Endothelial cell of umbilical vein (primary cell): Measurements from ENCODE around the gene ENTR1. TPM values are rescaled to one million over a fixed set of nuclear protein-coding genes. Genes with fewer than 3 reads are reported as not detected.

Source experiments
- BruUV-seq: library from RNA; stranded (reverse); fragments of 400-500 nt; replicated peaks from 2 replicates; lab custom pipeline; 2021; lab: Mats Ljungman, UMichigan
- CTCF ChIA-PET: fragments of 300-600, 350-600 bp; sonication (Branson Sonifier 250); formaldehyde crosslinking; loops from one replicate; lab custom pipeline; 2021; ENCODE audit warnings: antibody characterized with exemption, inconsistent platforms; lab: Charles Lee
- POLR2A ChIA-PET: fragments of 300-600, 350-600 bp; sonication (Branson Sonifier 250); formaldehyde crosslinking; loops from one replicate; lab custom pipeline; 2021; ENCODE audit warnings: antibody characterized with exemption, inconsistent platforms; lab: Charles Lee
- DNase-seq: peaks from one replicate; pipeline ENCODE4 v3.0.0-alpha.2; 2011; ENCODE audit warnings: low read depth, low spot score
- FAIRE-seq: peaks from 2 replicates; lab custom pipeline; 2011; peaks lifted over from hg19 to GRCh38; lab: Jason Lieb, UNC
- H2AFZ ChIP-seq: 2 replicates; pipeline ENCODE4 v1.6.0; 2012; ENCODE audit warnings: low read depth, low read length, control low read depth, inconsistent platforms
- H3K27ac ChIP-seq: 2 replicates; pipeline ENCODE4 v1.5.1; 2011; ENCODE audit warnings: low read depth, mild to moderate bottlenecking, control low read depth, low read length, moderate library complexity; ENCODE audit not compliant: insufficient read depth
- H3K27me3 ChIP-seq, 2 experiments: 2 replicates each; pipeline versions ENCODE4 v1.6.0 to v1.6.1; 2011; ENCODE audit warnings: low read length in 2 of 2, mixed read lengths in 1 of 2; ENCODE audit not compliant: control insufficient read depth in 2 of 2, insufficient read depth in 2 of 2
- H3K36me3 ChIP-seq, 2 experiments: 2 replicates in 1 of 2; 3 replicates in 1 of 2; pipeline ENCODE4 v1.5.1; 2011; ENCODE audit warnings: low read length in 2 of 2, mild to moderate bottlenecking in 1 of 2, moderate library complexity in 1 of 2; ENCODE audit not compliant: control insufficient read depth in 2 of 2, insufficient read depth in 2 of 2; ENCODE audit errors: extremely low read depth in 1 of 2
- H3K4me1 ChIP-seq: 3 replicates; pipeline ENCODE4 v1.5.1; 2011; ENCODE audit warnings: mild to moderate bottlenecking, low read length; ENCODE audit not compliant: control insufficient read depth, insufficient read depth; ENCODE audit errors: extremely low read depth
- H3K4me2 ChIP-seq: 2 replicates; pipeline ENCODE4 v1.6.1; 2011; ENCODE audit warnings: low read length, control low read depth, mixed read lengths; ENCODE audit not compliant: insufficient read depth
- H3K4me3 ChIP-seq, 3 experiments: fragments of 200-600 bp in 1 of 3; sonication (generic), shearing (Covaris generic) in 1 of 3; replicated peaks in 1 of 3; 2 replicates each; pipeline ENCODE4 v1.5.1; 2011 to 2016; ENCODE audit warnings: control low read depth in 3 of 3, low read length in 3 of 3, mild to moderate bottlenecking in 2 of 3, inconsistent platforms in 1 of 3, low read depth in 1 of 3, moderate library complexity in 1 of 3; ENCODE audit not compliant: insufficient read depth in 1 of 3
- H3K79me2 ChIP-seq: 2 replicates; pipeline ENCODE4 v1.6.0; 2012; ENCODE audit warnings: low read length, inconsistent platforms; ENCODE audit not compliant: control insufficient read depth, insufficient read depth
- H3K9ac ChIP-seq: replicated peaks from 2 replicates; pipeline ENCODE3; 2011; ENCODE audit warnings: low read length, control low read depth; ENCODE audit not compliant: insufficient read depth; ENCODE audit errors: extremely low read depth
- H3K9me1 ChIP-seq: replicated peaks from 3 replicates; pipeline ENCODE4 v1.6.0; 2011; ENCODE audit warnings: mild to moderate bottlenecking, low read length; ENCODE audit not compliant: control insufficient read depth, insufficient read depth; ENCODE audit errors: extremely low read depth
- H3K9me3 ChIP-seq: replicated peaks from 2 replicates; pipeline ENCODE4 v1.5.1; 2012; ENCODE audit warnings: low read length, inconsistent platforms; ENCODE audit not compliant: control insufficient read depth, insufficient read depth
- H4K20me1 ChIP-seq: replicated peaks from 2 replicates; pipeline ENCODE3; 2011; ENCODE audit warnings: mild to moderate bottlenecking, low read length; ENCODE audit not compliant: control insufficient read depth, insufficient read depth; ENCODE audit errors: extremely low read depth
- EZH2 ChIP-seq: IDR thresholded peaks from 2 replicates; pipeline ENCODE4 v1.6.1; 2012; ENCODE audit warnings: borderline replicate concordance, low read depth, mild to moderate bottlenecking, moderate library complexity, low read length, inconsistent platforms; ENCODE audit not compliant: severe bottlenecking
- FOS ChIP-seq: IDR thresholded peaks from 2 replicates; pipeline ENCODE4 v1.6.1; 2011; ENCODE audit warnings: mild to moderate bottlenecking, low read length, moderate library complexity, borderline replicate concordance; ENCODE audit not compliant: insufficient read depth
- GATA2 ChIP-seq: IDR thresholded peaks from 2 replicates; pipeline ENCODE4 v1.7.0; 2011; ENCODE audit warnings: low read depth, mild to moderate bottlenecking, moderate library complexity, mixed read lengths, low read length; ENCODE audit not compliant: insufficient read length, insufficient read depth
- JUN ChIP-seq: IDR thresholded peaks from 2 replicates; pipeline ENCODE4 v1.6.1; 2011; ENCODE audit warnings: borderline replicate concordance, low read depth; ENCODE audit not compliant: insufficient read length, insufficient read depth
- MYC ChIP-seq: IDR thresholded peaks from one replicate; pipeline ENCODE4 v1.6.1; 2011; ENCODE audit warnings: mild to moderate bottlenecking, low read depth, low read length
- POLR2A ChIP-seq: IDR thresholded peaks from 2 replicates; pipeline ENCODE4 v1.6.1; 2012; ENCODE audit warnings: low read depth, mild to moderate bottlenecking, control low read depth, low read length
- POLR2AphosphoS5 ChIP-seq: IDR thresholded peaks from 2 replicates; pipeline ENCODE4 v1.6.1; 2012; ENCODE audit warnings: low read depth, mild to moderate bottlenecking, control low read depth, low read length, moderate library complexity; ENCODE audit not compliant: insufficient read depth
- dilution Hi-C: fragments of 300-500 bp; cut with MboI; formaldehyde crosslinking; loops from one replicate; pipeline ENCODE4 v1.15.0; 2019; ENCODE audit warnings: low sequenced_read_pairs; ENCODE audit not compliant: extremely low pct_ligation_motif_present
- intact Hi-C: fragments of 100-400 bp; cut with micrococcal nuclease; formaldehyde crosslinking; loops from one replicate; pipeline ENCODE4 v1.10.0; 2022
- polyA plus RNA-seq, 4 experiments: library from polyadenylated mRNA; depleted of rRNA in 3 of 4; stranded (reverse) in 3 of 4; unstranded in 1 of 4; fragments of >200 nt; gene quantifications; 2 replicates each; pipeline versions ENCODE4 v1.2.1 to v1.2.3, GENCODE V29; 2011 to 2012; ENCODE audit warnings: missing spikeins in 1 of 4
- total RNA-seq: library from RNA; stranded (reverse); gene quantifications from 2 replicates; pipeline ENCODE4 v1.2.3, GENCODE V29; 2021
- TF ChIP-seq, protein P1 (sequence below): IDR thresholded peaks from 2 replicates; pipeline ENCODE4 v1.6.1; 2011; ENCODE audit not compliant: insufficient read depth, insufficient read length
- TF ChIP-seq, protein P2 (sequence below), 2 donors: IDR thresholded peaks; 1 replicate in 1 of 2; 2 replicates in 1 of 2; pipeline ENCODE4 v1.5.1; 2011; ENCODE audit warnings: low read length in 2 of 2, mild to moderate bottlenecking in 2 of 2, moderate library complexity in 2 of 2, control low read depth in 1 of 2, inconsistent platforms in 1 of 2, low read depth in 1 of 2; ENCODE audit not compliant: insufficient read depth in 1 of 2; ENCODE audit errors: extremely low read depth in 1 of 2

The ENTR1 gene
- total and polyA plus RNA-seq, 2 donors (not counting 3 experiments of a cell fraction or from before 2014, with no cell fraction given) = 36.0 to 61.6 TPM

DNA sequence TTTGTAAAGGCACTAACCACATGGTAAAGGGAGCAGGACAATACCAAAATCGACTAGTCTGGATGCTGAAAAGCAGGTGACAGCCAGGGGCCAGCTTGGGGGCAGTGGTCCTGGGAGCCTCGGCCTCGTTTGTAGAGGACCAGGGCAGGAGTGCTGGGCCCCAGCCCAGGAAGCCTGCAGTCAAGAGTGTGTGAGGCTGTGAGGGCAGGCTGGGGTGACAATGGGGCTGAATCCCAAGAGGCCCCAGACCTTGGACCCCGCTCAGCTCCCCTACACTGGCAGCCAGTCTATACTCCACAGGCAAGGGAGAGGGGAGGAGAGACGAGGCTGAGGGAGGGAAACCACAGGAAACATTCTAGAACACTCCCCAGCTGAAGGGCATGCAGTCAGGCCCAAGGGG is 31.9 kb upstream of the ENTR1 start:
- dilution Hi-C loops = no loop called here
- Histone ChIP-seq H3K27me3 (no peaks in the 10 kb centered on the region), H4K20me1 (no peaks in the 10 kb centered on the region), H3K9ac (no peak overlapping the region), H3K27ac (no peak overlapping the region), H3K9me3 (no peaks in the 10 kb centered on the region), H3K36me3 (peaks cover 12 to 49% of the 10 kb centered on the region in 2 experiments), H3K4me2 (no peak overlapping the region), H3K4me1 (peaks cover 10% of the 10 kb centered on the region), H3K4me3 (no peak overlapping the region), H3K9me1 (no peaks in the 10 kb centered on the region), H3K79me2 (peaks cover 22% of the 10 kb centered on the region), H2AFZ (no peak overlapping the region)
- ChIA-PET CTCF (interaction anchor here (0.6 kb wide), 1 partner anchor 13 kb away, joined by 3 read pairs; no protein-coding TSS in a partner anchor), POLR2A (no interaction called here)
- DNase-seq (no peak), FAIRE-seq (no peak)
- intact Hi-C loops = no loop called here
- no TSS peak for BruUV-seq
- TF ChIP-seq POLR2A (no peak), POLR2AphosphoS5 (no peak), GATA2 (no peak), JUN (no peak), EZH2 (no peak), MYC (no peak), FOS (no peak)
- TF ChIP-seq, protein P1, sequence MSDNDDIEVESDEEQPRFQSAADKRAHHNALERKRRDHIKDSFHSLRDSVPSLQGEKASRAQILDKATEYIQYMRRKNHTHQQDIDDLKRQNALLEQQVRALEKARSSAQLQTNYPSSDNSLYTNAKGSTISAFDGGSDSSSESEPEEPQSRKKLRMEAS = no peak
- TF ChIP-seq, protein P2, sequence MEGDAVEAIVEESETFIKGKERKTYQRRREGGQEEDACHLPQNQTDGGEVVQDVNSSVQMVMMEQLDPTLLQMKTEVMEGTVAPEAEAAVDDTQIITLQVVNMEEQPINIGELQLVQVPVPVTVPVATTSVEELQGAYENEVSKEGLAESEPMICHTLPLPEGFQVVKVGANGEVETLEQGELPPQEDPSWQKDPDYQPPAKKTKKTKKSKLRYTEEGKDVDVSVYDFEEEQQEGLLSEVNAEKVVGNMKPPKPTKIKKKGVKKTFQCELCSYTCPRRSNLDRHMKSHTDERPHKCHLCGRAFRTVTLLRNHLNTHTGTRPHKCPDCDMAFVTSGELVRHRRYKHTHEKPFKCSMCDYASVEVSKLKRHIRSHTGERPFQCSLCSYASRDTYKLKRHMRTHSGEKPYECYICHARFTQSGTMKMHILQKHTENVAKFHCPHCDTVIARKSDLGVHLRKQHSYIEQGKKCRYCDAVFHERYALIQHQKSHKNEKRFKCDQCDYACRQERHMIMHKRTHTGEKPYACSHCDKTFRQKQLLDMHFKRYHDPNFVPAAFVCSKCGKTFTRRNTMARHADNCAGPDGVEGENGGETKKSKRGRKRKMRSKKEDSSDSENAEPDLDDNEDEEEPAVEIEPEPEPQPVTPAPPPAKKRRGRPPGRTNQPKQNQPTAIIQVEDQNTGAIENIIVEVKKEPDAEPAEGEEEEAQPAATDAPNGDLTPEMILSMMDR (IDR thresholded peaks at IDR 0.05; ENCODE audit: extremely low read depth in 1 of 2, insufficient read depth in 1 of 2, low read depth in 1 of 2, low read length in 2 of 2) = no peak
